H1 (cell line): ENCODE results near the gene CD300LB. TPM values are rescaled to one million over a fixed set of nuclear protein-coding genes. Genes with fewer than 3 reads are reported as not detected.

ENCODE experiments used
- CTCF ChIA-PET: fragments of 300-600 bp; sonication (Branson Sonifier 250); formaldehyde crosslinking; loops from one replicate; lab custom pipeline; 2021; ENCODE audit not compliant: partially characterized antibody; lab: Charles Lee
- POLR2A ChIA-PET: fragments of 300-600 bp; sonication (Branson Sonifier 250); formaldehyde crosslinking; loops from one replicate; lab custom pipeline; 2021; ENCODE audit warnings: inconsistent platforms; ENCODE audit not compliant: partially characterized antibody; lab: Charles Lee
- DNase-seq, 2 experiments: peaks; one replicate each; pipeline versions ENCODE4 v3.0.0 to v3.0.0-alpha.2; 2010 to 2022; ENCODE audit warnings: low spot score in 2 of 2, low read depth in 1 of 2, mixed read lengths in 1 of 2
- FAIRE-seq: peaks from 2 replicates; lab custom pipeline; 2011; peaks lifted over from hg19 to GRCh38; lab: Jason Lieb, UNC
- H2AFZ ChIP-seq: 2 replicates; pipeline ENCODE4 v1.8.1; 2012; ENCODE audit warnings: low read length, inconsistent platforms
- H2AK5ac ChIP-seq: 2 replicates; pipeline ENCODE4 v1.6.1; 2013; ENCODE audit warnings: low read depth, low read length
- H2BK120ac ChIP-seq: replicated peaks from 2 replicates; pipeline ENCODE3; 2013; ENCODE audit warnings: low read depth, low read length, inconsistent platforms
- H2BK12ac ChIP-seq: 2 replicates; pipeline ENCODE4 v1.6.1; 2013; ENCODE audit warnings: low read depth, low read length
- H2BK15ac ChIP-seq: 2 replicates; pipeline ENCODE4 v1.6.1; 2013; ENCODE audit warnings: low read length
- H2BK20ac ChIP-seq: 2 replicates; pipeline ENCODE4 v1.6.1; 2013; ENCODE audit warnings: low read length
- H2BK5ac ChIP-seq: 2 replicates; pipeline ENCODE4 v1.6.1; 2013; ENCODE audit warnings: low read depth, low read length
- H3K14ac ChIP-seq: 2 replicates; pipeline ENCODE4 v1.6.1; 2013; ENCODE audit warnings: inconsistent platforms; ENCODE audit not compliant: insufficient read length
- H3K18ac ChIP-seq: 2 replicates; pipeline ENCODE4 v1.6.1; 2013; ENCODE audit warnings: low read length; ENCODE audit errors: extremely low read depth
- H3K23ac ChIP-seq: 2 replicates; pipeline ENCODE4 v1.6.1; 2013; ENCODE audit warnings: inconsistent platforms; ENCODE audit not compliant: insufficient read length
- H3K23me2 ChIP-seq: 2 replicates; pipeline ENCODE4 v1.6.1; 2013; ENCODE audit warnings: low read depth, low read length
- H3K27ac ChIP-seq: 2 replicates; pipeline ENCODE4 v1.6.1; 2011; ENCODE audit warnings: low read depth, low read length, inconsistent platforms
- H3K27me3 ChIP-seq, 4 experiments: replicated peaks in 1 of 4; 1 replicate in 1 of 4; 2 replicates in 3 of 4; pipeline versions ENCODE4 v1.6.1 to v1.8.1; 2011 to 2013; ENCODE audit warnings: low read length in 3 of 4, mild to moderate bottlenecking in 3 of 4, inconsistent platforms in 2 of 4, mixed read lengths in 2 of 4, moderate library complexity in 1 of 4; ENCODE audit not compliant: control insufficient read depth in 3 of 4, insufficient read depth in 3 of 4; ENCODE audit errors: extremely low read depth in 1 of 4
- H3K36me3 ChIP-seq, 4 experiments: 2 replicates each; pipeline versions ENCODE4 v1.6.1 to v1.8.1; 2011 to 2013; ENCODE audit warnings: mild to moderate bottlenecking in 4 of 4, low read length in 3 of 4, moderate library complexity in 2 of 4, control low read depth in 1 of 4, inconsistent platforms in 1 of 4; ENCODE audit not compliant: insufficient read depth in 4 of 4, control insufficient read depth in 2 of 4
- H3K4ac ChIP-seq: replicated peaks from 2 replicates; pipeline ENCODE3; 2013; ENCODE audit warnings: low read length, low read depth, mixed read lengths, inconsistent platforms; ENCODE audit not compliant: insufficient read length
- H3K4me1 ChIP-seq, 4 experiments: replicated peaks in 1 of 4; 1 replicate in 1 of 4; 2 replicates in 3 of 4; pipeline versions ENCODE4 v1.6.1 to v1.8.1; 2011 to 2013; ENCODE audit warnings: low read length in 3 of 4, inconsistent platforms in 2 of 4, mixed read lengths in 1 of 4; ENCODE audit not compliant: insufficient read depth in 4 of 4, control insufficient read depth in 3 of 4
- H3K4me2 ChIP-seq, 2 experiments: 2 replicates each; pipeline versions ENCODE4 v1.6.1 to v1.8.1; 2011 to 2013; ENCODE audit warnings: low read depth in 2 of 2, low read length in 2 of 2, control low read depth in 1 of 2, inconsistent platforms in 1 of 2, mild to moderate bottlenecking in 1 of 2; ENCODE audit not compliant: insufficient read depth in 1 of 2
- H3K4me3 ChIP-seq, 4 experiments: fragments of 200-600, 300-600 bp in 1 of 4; sonication (generic), shearing (Covaris generic), sonication (Bioruptor Twin) in 1 of 4; 2 replicates each; pipeline versions ENCODE4 v1.5.1 to v1.8.1; 2011 to 2016; ENCODE audit warnings: low read length in 4 of 4, low read depth in 3 of 4, control low read depth in 2 of 4, inconsistent platforms in 2 of 4, mild to moderate bottlenecking in 2 of 4, mixed read lengths in 1 of 4, moderate library complexity in 1 of 4; ENCODE audit not compliant: insufficient read depth in 2 of 4; ENCODE audit errors: extremely low read depth in 1 of 4
- H3K56ac ChIP-seq: replicated peaks from 2 replicates; pipeline ENCODE3; 2013; ENCODE audit warnings: low read depth, mild to moderate bottlenecking, mixed read lengths, low read length, inconsistent platforms; ENCODE audit not compliant: insufficient read length
- H3K79me1 ChIP-seq: 2 replicates; pipeline ENCODE4 v1.6.1; 2013; ENCODE audit warnings: low read depth, low read length, control low read depth
- H3K79me2 ChIP-seq, 2 experiments: 2 replicates each; pipeline versions ENCODE4 v1.6.1 to v1.8.1; 2012 to 2013; ENCODE audit warnings: low read length in 2 of 2, mild to moderate bottlenecking in 2 of 2, inconsistent platforms in 1 of 2; ENCODE audit not compliant: insufficient read depth in 2 of 2, control insufficient read depth in 1 of 2
- H3K9ac ChIP-seq, 4 experiments: replicated peaks in 1 of 4; 1 replicate in 1 of 4; 2 replicates in 3 of 4; pipeline versions ENCODE4 v1.6.1 to v1.8.1; 2011 to 2013; ENCODE audit warnings: low read depth in 3 of 4, low read length in 3 of 4, control low read depth in 2 of 4, mild to moderate bottlenecking in 2 of 4, moderate library complexity in 2 of 4, inconsistent platforms in 1 of 4; ENCODE audit errors: extremely low read depth in 1 of 4
- H3K9me3 ChIP-seq, 2 experiments: 2 replicates each; pipeline versions ENCODE4 v1.6.1 to v1.8.1; 2012 to 2013; ENCODE audit warnings: mild to moderate bottlenecking in 2 of 2, moderate library complexity in 2 of 2, control low read depth in 1 of 2, inconsistent platforms in 1 of 2, low read depth in 1 of 2, low read length in 1 of 2, mixed read lengths in 1 of 2; ENCODE audit not compliant: insufficient read depth in 2 of 2
- H4K20me1 ChIP-seq, 2 experiments: replicated peaks in 1 of 2; 2 replicates each; pipeline versions ENCODE3 to v1.8.1; 2011 to 2013; ENCODE audit warnings: inconsistent platforms in 2 of 2, low read length in 2 of 2, mild to moderate bottlenecking in 1 of 2; ENCODE audit not compliant: insufficient read depth in 2 of 2, control insufficient read depth in 1 of 2
- H4K5ac ChIP-seq: 2 replicates; pipeline ENCODE4 v1.6.1; 2013; ENCODE audit warnings: low read length, low read depth, mixed read lengths, inconsistent platforms; ENCODE audit not compliant: insufficient read length
- H4K8ac ChIP-seq: 2 replicates; pipeline ENCODE4 v1.8.0; 2013; ENCODE audit warnings: mild to moderate bottlenecking, moderate library complexity, low read length, inconsistent platforms; ENCODE audit not compliant: insufficient read depth; ENCODE audit errors: extremely low read depth
- H4K91ac ChIP-seq: replicated peaks from 2 replicates; pipeline ENCODE3; 2013; ENCODE audit warnings: low read length, mixed read lengths, inconsistent platforms; ENCODE audit not compliant: insufficient read length
- ASH2L ChIP-seq: fragments of 200-600, 300-600 bp; sonication (generic); IDR thresholded peaks from one replicate; pipeline ENCODE4 v1.7.1; 2017; ENCODE audit warnings: low read length
- CEBPB ChIP-seq: IDR thresholded peaks from 2 replicates; pipeline ENCODE4 v1.6.1; 2012; ENCODE audit warnings: low read depth, low read length
- MAX ChIP-seq: IDR thresholded peaks from 2 replicates; pipeline ENCODE4 v1.6.1; 2012; ENCODE audit warnings: inconsistent platforms
- SIX5 ChIP-seq: IDR thresholded peaks from 2 replicates; pipeline ENCODE4 v1.6.1; 2011; ENCODE audit warnings: mild to moderate bottlenecking, low read depth, low read length
- WGBS, 2 experiments: shearing (Covaris generic) in 1 of 2; methylation state at CpG; one replicate each; pipeline versions ENCODE4 v1.1.6 to v1.1.7; 2013 to 2015; ENCODE audit warnings: low lambda C conversion rate in 2 of 2, mixed read lengths in 2 of 2, inconsistent platforms in 1 of 2, low coverage in 1 of 2, missing lambda C conversion rate in 1 of 2; ENCODE audit not compliant: insufficient replicate concordance in 2 of 2, insufficient coverage in 1 of 2, insufficient read length in 1 of 2; ENCODE audit errors: extremely low coverage in 1 of 2, missing lambda C conversion rate in 1 of 2; 5-methylcytosine and 5-hydroxymethylcytosine counted together
- polyA plus RNA-seq, 7 experiments: library from polyadenylated mRNA; depleted of rRNA in 3 of 7; stranded (reverse) in 5 of 7; unstranded in 2 of 7; fragments of >200 nt in 5 of 7; fragments of 200-250 nt in 2 of 7; gene quantifications; 1 replicate in 5 of 7; 2 replicates in 1 of 7; 4 replicates in 1 of 7; pipeline versions ENCODE4 v1.2.1 to v1.2.3, GENCODE V29; 2011 to 2013; ENCODE audit warnings: missing spikeins in 2 of 7, mixed read lengths in 2 of 7
- total RNA-seq: library from RNA; stranded (reverse); fragmentation: NEBNext Ultra II Directional; extraction: Animal tissue kit (Norgen Biotek cat#: 25700); gene quantifications from 2 replicates; pipeline ENCODE4 v1.2.1, GENCODE V29; 2021

The CD300LB gene
- total and polyA plus RNA-seq, 2 of the 8 experiments (the other 6 are each of a cell fraction or from before 2014, with no cell fraction given), result not detected

GRCh38 chr17:74552037-74552436 lies 20.8 kb upstream of the CD300LB start:
- WGBS, 2 experiments, result 80% methylated on average over 7 of the region's 7 CpGs; no CpG with 5 or more reads in 1 of the 2 experiments
- H3K27ac ChIP-seq, result no peak overlapping the region

More at GRCh38 chr17:74552037-74552436, 20.8 kb upstream of the CD300LB start:
- TF ChIP-seq CEBPB (no peak), MAX (no peak), ASH2L (no peak), SIX5 (no peak)
- Histone ChIP-seq H3K4me3 (no peak overlapping the region), H4K5ac (no peak overlapping the region), H2BK12ac (no peak overlapping the region), H2BK120ac (no peak overlapping the region), H3K9me3 (0 out of 4 replicates have a peak, but pooled peaks cover 4 to 5% of the 10 kb centered on the region in 2 experiments), H2AK5ac (no peak overlapping the region), H3K4me2 (no peak overlapping the region), H4K91ac (no peak overlapping the region), H3K14ac (no peak overlapping the region), H3K23ac (no peak overlapping the region), H2AFZ (no peak overlapping the region), H2BK15ac (no peak overlapping the region), H3K9ac (no peak overlapping the region), H4K8ac (no peak overlapping the region), H3K23me2 (no peaks in the 10 kb centered on the region), H3K36me3 (no peaks in the 10 kb centered on the region), H3K27me3 (peaks cover 0 to 2% (median 0%) of the 10 kb centered on the region in 4 experiments; a peak in 1 of 7 replicates), H3K4me1 (no peaks in the 10 kb centered on the region), H3K56ac (no peak overlapping the region), H3K4ac (no peak overlapping the region), H2BK20ac (no peak overlapping the region), H3K79me2 (no peaks in the 10 kb centered on the region), H2BK5ac (no peak overlapping the region), H3K79me1 (no peaks in the 10 kb centered on the region; the same call in 1 of the 2 replicates), H3K18ac (no peak overlapping the region), H4K20me1 (peaks cover 0 to 2% of the 10 kb centered on the region in 2 experiments)
- no peak for FAIRE-seq
- ChIA-PET POLR2A (no interaction called here), CTCF (interaction anchor here (1.1 to 2.8 kb wide), 4 partner anchors 9 to 95 kb away, joined by 3 to 8 read pairs (median 4); no protein-coding TSS in a partner anchor)
- no peak for DNase-seq
